CD8-positive, alpha-beta memory T cell (primary cell): ENCODE results near the gene LSAMP. TPM values are rescaled to one million over a fixed set of nuclear protein-coding genes. Genes with fewer than 3 reads are reported as not detected.

ENCODE experiments used
- CTCF ChIA-PET: fragments of 350-600 bp; sonication (Branson Sonifier 250); formaldehyde crosslinking; loops from one replicate; lab custom pipeline; 2021; ENCODE audit warnings: antibody characterized with exemption; lab: Charles Lee
- POLR2A ChIA-PET: fragments of 350-600 bp; sonication (Branson Sonifier 250); formaldehyde crosslinking; loops from one replicate; lab custom pipeline; 2021; ENCODE audit warnings: antibody characterized with exemption; lab: Charles Lee
- DNase-seq, 5 donors: peaks; one replicate each; pipeline versions ENCODE4 v3.0.0 to v3.0.0-alpha.2; 2020 to 2022; ENCODE audit warnings: mixed read lengths in 1 of 5
- H3K27ac ChIP-seq: one replicate; pipeline ENCODE4 v1.7.0; 2013; ENCODE audit warnings: low read depth, mild to moderate bottlenecking, low read length, moderate library complexity
- H3K27me3 ChIP-seq: 2 replicates; pipeline ENCODE4 v1.7.0; 2013; ENCODE audit warnings: low read length, mild to moderate bottlenecking; ENCODE audit not compliant: insufficient read depth, poor library complexity, severe bottlenecking
- H3K36me3 ChIP-seq: 2 replicates; pipeline ENCODE4 v1.7.0; 2013; ENCODE audit warnings: mild to moderate bottlenecking, low read length, moderate library complexity; ENCODE audit not compliant: insufficient read depth
- H3K4me1 ChIP-seq: 2 replicates; pipeline ENCODE4 v1.7.0; 2013; ENCODE audit warnings: mild to moderate bottlenecking, low read length, moderate library complexity; ENCODE audit not compliant: insufficient read depth
- H3K4me3 ChIP-seq: 2 replicates; pipeline ENCODE4 v1.7.0; 2013; ENCODE audit warnings: mild to moderate bottlenecking, low read length
- H3K9me3 ChIP-seq: 2 replicates; pipeline ENCODE4 v1.7.0; 2013; ENCODE audit warnings: mild to moderate bottlenecking, low read length
- H3K27ac Mint-ChIP-seq, 8 donors: one replicate each; pipeline ENCODE4 v1.8.0; 2020 to 2021; ENCODE audit warnings: mixed read lengths in 8 of 8, mild to moderate bottlenecking in 6 of 8, inconsistent platforms in 3 of 8, moderate library complexity in 3 of 8
- H3K27me3 Mint-ChIP-seq, 2 donors: one replicate each; pipeline ENCODE4 v1.8.0; 2020 to 2021; ENCODE audit warnings: mixed read lengths in 2 of 2, mild to moderate bottlenecking in 1 of 2, moderate library complexity in 1 of 2
- H3K36me3 Mint-ChIP-seq, 3 donors: one replicate each; pipeline ENCODE4 v1.8.0; 2020 to 2021; ENCODE audit warnings: mixed read lengths in 3 of 3, inconsistent platforms in 1 of 3, mild to moderate bottlenecking in 1 of 3
- H3K4me1 Mint-ChIP-seq, 3 donors: one replicate each; pipeline ENCODE4 v1.8.0; 2020 to 2021; ENCODE audit warnings: mixed read lengths in 3 of 3, inconsistent platforms in 1 of 3, mild to moderate bottlenecking in 1 of 3
- H3K4me3 Mint-ChIP-seq, 7 donors: one replicate each; pipeline ENCODE4 v1.8.0; 2020 to 2021; ENCODE audit warnings: mixed read lengths in 7 of 7, mild to moderate bottlenecking in 6 of 7, moderate library complexity in 4 of 7, inconsistent platforms in 2 of 7
- H3K9me3 Mint-ChIP-seq, 5 donors: one replicate each; pipeline ENCODE4 v1.8.0; 2020 to 2022; ENCODE audit warnings: mixed read lengths in 5 of 5, mild to moderate bottlenecking in 3 of 5, moderate library complexity in 2 of 5, inconsistent platforms in 1 of 5
- polyA plus RNA-seq: library from polyadenylated mRNA; unstranded; fragments of 300-500 nt; fragmentation: Illumina TruSeq; gene quantifications from one replicate; pipeline ENCODE4 v1.2.3, GENCODE V29; 2021
- total RNA-seq, 2 experiments: library from RNA; stranded (reverse); gene quantifications; one replicate each; pipeline ENCODE4 v1.2.3, GENCODE V29; 2021

The LSAMP gene
- total and polyA plus RNA-seq, 3 experiments from 2014 or later: not detected

DNA sequence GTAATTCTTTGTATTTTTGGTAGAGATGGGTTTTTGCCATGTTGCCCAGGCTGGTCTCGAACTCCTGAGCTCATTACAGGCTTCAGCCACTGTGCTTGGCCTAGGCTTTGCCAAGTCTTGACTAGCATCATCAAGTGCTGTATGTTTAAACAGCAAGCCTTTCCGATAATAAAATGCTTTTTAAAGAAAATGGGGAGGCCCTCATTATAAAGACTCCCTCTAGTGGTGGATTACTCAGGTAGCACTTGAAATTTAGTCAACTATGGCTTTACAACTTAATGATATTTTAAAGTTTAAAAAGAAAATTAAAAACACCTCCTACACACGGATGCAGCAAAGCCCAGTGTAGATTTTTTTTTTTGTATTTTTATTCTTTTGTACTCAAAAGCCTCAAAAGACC is 608.3 kb downstream of the LSAMP start:
- H3K27me3 ChIP-seq: no peaks in the 10 kb centered on the region
- no peak for DNase-seq
- no peak overlapping the region for H3K27ac ChIP-seq
- no peaks in the 10 kb centered on the region for H3K9me3 ChIP-seq
- H3K36me3 ChIP-seq: no peaks in the 10 kb centered on the region
- Mint-ChIP-seq H3K27ac (no peak overlapping the region), H3K9me3 (no peaks in the 10 kb centered on the region), H3K4me3 (no peak overlapping the region), H3K27me3 (peaks cover 0 to 13% of the 10 kb centered on the region in 2 donors), H3K36me3 (no peaks in the 10 kb centered on the region), H3K4me1 (no peaks in the 10 kb centered on the region)
- H3K4me3 ChIP-seq: no peak overlapping the region
- ChIA-PET CTCF (interaction anchor here (0.8 to 3.2 kb wide), 5 partner anchors 8 to 36 kb away, joined by 3 to 13 read pairs (median 3); no protein-coding TSS in a partner anchor), POLR2A (no interaction called here)
- H3K4me1 ChIP-seq: no peaks in the 10 kb centered on the region

DNA sequence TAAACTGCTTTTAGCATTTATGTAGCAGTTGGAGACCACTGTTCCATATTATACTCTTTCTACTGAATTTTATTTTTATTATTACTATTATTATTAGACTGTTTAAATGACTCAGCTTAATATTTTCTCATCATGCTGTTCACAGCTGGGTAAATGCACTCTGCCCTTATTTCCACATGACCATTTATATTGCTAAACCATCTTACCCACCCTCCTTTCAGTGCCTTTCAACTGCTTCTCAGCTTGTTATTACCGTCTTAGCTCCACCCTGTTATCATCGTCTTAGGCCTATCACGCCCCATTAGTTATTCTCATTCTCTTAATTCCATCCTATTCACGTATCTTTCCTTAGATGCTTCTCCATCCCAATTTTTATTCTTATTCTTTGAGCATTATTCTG is 609.3 kb downstream of the LSAMP start:
- Mint-ChIP-seq H3K4me1 (no peaks in the 10 kb centered on the region), H3K36me3 (no peaks in the 10 kb centered on the region), H3K27ac (no peak overlapping the region), H3K27me3 (peaks cover under 1 to 21% of the 10 kb centered on the region in 2 donors), H3K9me3 (no peaks in the 10 kb centered on the region), H3K4me3 (no peak overlapping the region)
- CTCF ChIA-PET: interaction anchor here (0.8 to 3.2 kb wide), 2 partner anchors 17 to 37 kb away, joined by 3 to 13 read pairs; no protein-coding TSS in a partner anchor
- Histone ChIP-seq H3K36me3 (no peaks in the 10 kb centered on the region), H3K27ac (no peak overlapping the region), H3K4me3 (no peak overlapping the region), H3K9me3 (no peaks in the 10 kb centered on the region), H3K4me1 (no peaks in the 10 kb centered on the region), H3K27me3 (no peaks in the 10 kb centered on the region)
- POLR2A ChIA-PET: no interaction called here
- DNase-seq: no peak

DNA sequence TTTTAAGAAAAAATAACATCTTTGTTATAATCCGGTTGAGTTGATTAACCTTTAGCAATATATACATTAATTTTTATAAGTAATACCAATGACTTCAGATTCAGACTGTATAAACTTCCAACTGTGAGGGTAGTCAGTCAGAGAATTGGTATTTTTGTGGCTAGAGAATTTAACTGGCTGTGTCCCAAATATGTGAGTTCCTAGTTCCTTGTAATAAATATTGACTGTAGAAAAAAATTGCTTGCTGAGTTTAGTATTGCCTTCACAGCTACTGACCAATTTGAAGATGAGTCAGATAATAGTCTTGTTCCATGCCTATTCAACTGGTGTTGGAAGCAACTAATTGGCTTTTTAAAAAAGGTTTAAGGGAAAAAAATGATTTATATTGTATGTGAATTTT is 611.2 kb downstream of the LSAMP start:
- Mint-ChIP-seq H3K9me3 (no peaks in the 10 kb centered on the region), H3K27ac (no peak overlapping the region), H3K36me3 (no peaks in the 10 kb centered on the region), H3K4me1 (no peaks in the 10 kb centered on the region), H3K4me3 (no peak overlapping the region), H3K27me3 (peaks cover 7 to 33% of the 10 kb centered on the region in 2 donors)
- no peaks in the 10 kb centered on the region for H3K27me3 ChIP-seq
- H3K36me3 ChIP-seq: no peaks in the 10 kb centered on the region
- H3K27ac ChIP-seq: no peak overlapping the region
- H3K4me1 ChIP-seq: no peaks in the 10 kb centered on the region
- no peak for DNase-seq
- ChIA-PET CTCF (interaction anchor here (1.8 to 3.2 kb wide), 2 partner anchors 8 to 16 kb away, joined by 3 to 13 read pairs; no protein-coding TSS in a partner anchor), POLR2A (no interaction called here)
- no peaks in the 10 kb centered on the region for H3K9me3 ChIP-seq
- H3K4me3 ChIP-seq: no peak overlapping the region

DNA sequence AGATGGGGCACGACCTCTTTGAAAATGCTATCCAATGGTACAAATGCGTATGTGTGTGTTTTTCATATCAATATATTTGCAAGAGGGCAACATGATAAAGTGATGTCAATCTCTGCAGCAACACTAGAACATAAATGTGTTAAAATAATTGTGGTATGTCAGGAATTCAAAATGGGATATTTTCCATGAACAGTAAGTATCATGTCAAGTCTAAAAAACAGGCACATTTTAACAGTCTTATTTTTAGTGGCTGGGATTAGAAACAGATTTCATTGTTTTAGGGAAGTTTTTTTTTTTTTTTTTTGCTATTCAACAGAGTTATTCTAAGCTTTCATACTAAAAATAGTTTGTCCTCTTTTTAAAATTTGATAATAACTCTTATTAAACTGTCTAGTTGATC is 612.2 kb downstream of the LSAMP start:
- no peak overlapping the region for H3K4me3 Mint-ChIP-seq
- Histone ChIP-seq H3K27me3 (no peaks in the 10 kb centered on the region), H3K9me3 (no peaks in the 10 kb centered on the region), H3K27ac (no peak overlapping the region), H3K36me3 (no peaks in the 10 kb centered on the region), H3K4me3 (no peak overlapping the region), H3K4me1 (no peaks in the 10 kb centered on the region)
- peaks cover 10 to 39% of the 10 kb centered on the region in 2 donors for H3K27me3 Mint-ChIP-seq
- H3K36me3 Mint-ChIP-seq: no peaks in the 10 kb centered on the region
- H3K27ac Mint-ChIP-seq: no peak overlapping the region
- no peaks in the 10 kb centered on the region for H3K4me1 Mint-ChIP-seq
- DNase-seq: no peak
- POLR2A ChIA-PET: no interaction called here
- no peaks in the 10 kb centered on the region for H3K9me3 Mint-ChIP-seq
- CTCF ChIA-PET: interaction anchor here (1.1 to 2.0 kb wide), 2 partner anchors 13 to 15 kb away, joined by 4 to 6 read pairs; no protein-coding TSS in a partner anchor

DNA sequence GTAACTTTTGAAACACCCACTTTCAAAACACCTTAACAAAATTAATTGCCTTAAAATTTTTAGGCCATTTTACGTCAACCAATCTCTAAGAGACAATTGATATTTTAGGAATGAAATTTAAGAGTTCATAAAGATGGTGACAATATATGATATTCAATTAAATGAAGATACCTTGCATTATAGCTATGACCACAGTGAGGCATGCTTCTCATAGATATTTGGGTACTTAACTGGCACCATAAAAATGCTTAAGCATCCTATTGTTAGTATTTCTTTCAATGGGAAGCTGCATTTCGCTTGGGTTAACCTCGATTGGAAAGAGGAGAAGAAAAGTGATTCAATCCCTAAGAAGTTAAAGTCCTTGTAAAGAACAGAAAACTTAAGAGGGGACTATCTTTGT is 613.0 kb downstream of the LSAMP start:
- Mint-ChIP-seq H3K4me3 (no peak overlapping the region), H3K27me3 (peaks cover 10 to 46% of the 10 kb centered on the region in 2 donors), H3K9me3 (no peaks in the 10 kb centered on the region), H3K36me3 (no peaks in the 10 kb centered on the region), H3K4me1 (no peaks in the 10 kb centered on the region), H3K27ac (no peak overlapping the region)
- DNase-seq: no peak
- no peaks in the 10 kb centered on the region for H3K4me1 ChIP-seq
- CTCF ChIA-PET: interaction anchor here (1.1 to 2.0 kb wide), 2 partner anchors 12 to 15 kb away, joined by 4 to 6 read pairs; no protein-coding TSS in a partner anchor
- no peaks in the 10 kb centered on the region for H3K27me3 ChIP-seq
- no peaks in the 10 kb centered on the region for H3K36me3 ChIP-seq
- no peak overlapping the region for H3K4me3 ChIP-seq
- POLR2A ChIA-PET: no interaction called here
- H3K27ac ChIP-seq: no peak overlapping the region
- H3K9me3 ChIP-seq: no peaks in the 10 kb centered on the region

DNA sequence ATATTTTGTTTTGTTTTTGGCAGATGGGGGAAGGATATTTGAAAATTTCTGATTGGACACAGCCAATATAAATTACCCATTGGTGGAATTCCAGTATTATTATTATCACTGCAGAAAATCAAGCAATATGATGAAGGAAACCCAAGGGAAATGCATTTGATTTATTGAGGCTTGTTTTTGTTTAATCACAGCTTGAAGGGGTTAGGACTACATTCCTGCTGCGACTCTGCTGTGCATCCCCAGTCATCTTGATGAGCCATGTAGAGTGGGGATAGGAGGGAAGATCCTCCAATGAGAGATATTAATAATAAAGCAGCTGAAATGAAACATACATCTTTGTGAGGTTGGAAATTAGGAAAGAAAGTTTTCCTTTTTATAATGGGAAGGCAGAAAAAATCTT is 613.4 kb downstream of the LSAMP start:
- Mint-ChIP-seq H3K27me3 (peaks cover 10 to 47% of the 10 kb centered on the region in 2 donors), H3K4me3 (no peak overlapping the region), H3K36me3 (no peaks in the 10 kb centered on the region), H3K9me3 (no peaks in the 10 kb centered on the region), H3K4me1 (no peaks in the 10 kb centered on the region), H3K27ac (no peak overlapping the region)
- Histone ChIP-seq H3K36me3 (no peaks in the 10 kb centered on the region), H3K27ac (no peak overlapping the region), H3K9me3 (no peaks in the 10 kb centered on the region), H3K4me1 (no peaks in the 10 kb centered on the region), H3K4me3 (no peak overlapping the region), H3K27me3 (no peaks in the 10 kb centered on the region)
- ChIA-PET POLR2A (no interaction called here), CTCF (interaction anchor here (1.1 to 2.0 kb wide), 2 partner anchors 12 to 14 kb away, joined by 4 to 6 read pairs; no protein-coding TSS in a partner anchor)
- DNase-seq: no peak

DNA sequence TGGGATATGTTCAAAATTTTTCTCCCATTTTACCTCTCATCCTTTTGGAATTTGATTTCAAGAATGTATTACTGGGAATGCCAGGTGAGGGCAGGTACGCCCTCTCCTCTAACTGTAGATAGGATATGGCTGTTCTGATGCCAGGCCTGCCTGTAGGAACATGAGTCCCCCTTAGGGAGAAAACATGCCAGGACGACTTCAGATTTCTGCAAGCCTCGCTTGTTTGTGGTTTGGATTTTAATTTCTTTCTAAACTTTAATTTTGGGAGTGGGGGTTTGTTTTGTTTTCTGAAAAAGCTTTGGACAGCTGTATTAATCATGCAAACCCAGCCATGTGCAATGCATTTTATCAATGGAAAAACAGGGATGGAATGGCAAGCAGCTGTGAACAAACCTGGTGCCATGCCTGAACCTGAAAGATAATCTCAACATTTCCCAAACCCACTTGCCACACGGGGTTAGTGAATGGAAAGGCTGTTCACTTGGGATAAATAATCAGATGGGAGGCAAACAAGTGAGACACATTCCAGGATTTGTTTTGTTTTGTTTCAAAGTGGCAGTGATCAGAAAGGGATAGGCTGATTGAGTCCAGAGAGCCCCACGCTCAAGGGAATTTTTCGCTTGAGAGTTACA is 614.4 kb downstream of the LSAMP start:
- Mint-ChIP-seq H3K36me3 (no peaks in the 10 kb centered on the region), H3K27me3 (peaks cover 10 to 49% of the 10 kb centered on the region in 2 donors), H3K4me3 (no peak overlapping the region), H3K4me1 (no peaks in the 10 kb centered on the region), H3K9me3 (no peaks in the 10 kb centered on the region), H3K27ac (no peak overlapping the region)
- no peak overlapping the region for H3K27ac ChIP-seq
- ChIA-PET CTCF (no interaction called here), POLR2A (no interaction called here)
- no peak for DNase-seq
- no peaks in the 10 kb centered on the region for H3K27me3 ChIP-seq
- H3K9me3 ChIP-seq: no peaks in the 10 kb centered on the region
- no peaks in the 10 kb centered on the region for H3K4me1 ChIP-seq
- no peak overlapping the region for H3K4me3 ChIP-seq
- no peaks in the 10 kb centered on the region for H3K36me3 ChIP-seq

DNA sequence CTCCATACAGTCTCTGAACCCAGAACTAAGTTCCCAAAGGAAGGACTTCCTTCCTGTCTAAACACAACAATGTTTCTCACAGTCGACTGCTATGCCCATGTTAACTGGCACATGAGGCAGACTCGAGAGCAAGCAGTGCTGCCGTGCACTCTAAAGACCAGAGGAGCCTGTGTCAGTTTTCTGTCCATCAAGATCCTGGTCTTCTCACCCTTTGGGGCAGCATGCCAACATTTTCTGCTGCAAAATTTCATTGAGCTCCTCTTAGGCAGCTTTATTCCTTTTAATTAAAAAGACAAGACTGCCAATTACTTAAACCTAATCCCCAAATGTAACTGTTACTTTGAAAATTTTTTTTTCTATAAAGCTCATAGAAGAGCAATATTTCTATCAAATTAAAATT is 616.9 kb downstream of the LSAMP start:
- Mint-ChIP-seq H3K27me3 (peaks cover 10 to 45% of the 10 kb centered on the region in 2 donors), H3K4me1 (no peaks in the 10 kb centered on the region), H3K27ac (no peak overlapping the region), H3K4me3 (no peak overlapping the region), H3K36me3 (no peaks in the 10 kb centered on the region), H3K9me3 (no peaks in the 10 kb centered on the region)
- Histone ChIP-seq H3K9me3 (no peaks in the 10 kb centered on the region), H3K36me3 (no peaks in the 10 kb centered on the region), H3K27me3 (no peaks in the 10 kb centered on the region), H3K4me3 (no peak overlapping the region), H3K4me1 (no peaks in the 10 kb centered on the region), H3K27ac (no peak overlapping the region)
- DNase-seq: no peak
- ChIA-PET CTCF (interaction anchor here (1.1 to 1.4 kb wide), 3 partner anchors 8 to 45 kb away, joined by 3 to 4 read pairs (median 3); no protein-coding TSS in a partner anchor), POLR2A (no interaction called here)
